ENCODE results near the gene RALY.

DNA sequence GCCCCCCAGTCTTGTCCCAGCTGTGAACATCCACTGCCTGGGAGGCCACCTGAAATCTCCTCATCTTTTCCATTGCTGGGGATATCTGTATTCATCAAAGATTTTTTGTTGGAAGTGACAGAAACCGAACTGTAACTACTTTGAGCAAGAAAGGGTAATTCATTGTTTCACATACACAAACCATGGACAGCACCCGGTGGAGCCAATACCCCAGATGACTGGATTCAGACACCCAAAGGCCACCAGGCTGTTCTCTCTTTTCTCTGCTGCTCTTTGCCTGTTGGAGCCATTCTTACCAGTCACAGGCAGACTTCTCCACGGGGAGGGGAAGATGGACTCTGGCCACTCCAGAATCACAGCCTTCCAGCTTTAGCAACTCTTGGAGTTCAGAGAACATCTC, 11.7 kb upstream of the RALY start:
- TF ChIP-seq POLR2A (IDR thresholded peaks at IDR 0.05; ENCODE audit: low read depth, low read length) (no peak), CTCF (IDR thresholded peaks at IDR 0.05; ENCODE audit: extremely low read depth in 1 of 2, insufficient read depth in 1 of 2, low read depth in 1 of 2, low read length in 2 of 2) (no peak), POLR2AphosphoS5 (IDR thresholded peaks at IDR 0.05; ENCODE audit: insufficient read depth, low read depth, low read length) (no peak), GATA2 (IDR thresholded peaks at IDR 0.05; ENCODE audit: insufficient read depth, insufficient read length, low read depth, low read length) (no peak), EZH2 (IDR thresholded peaks at IDR 0.05; ENCODE audit: borderline replicate concordance, low read depth, low read length, severe bottlenecking) (no peak), JUN (IDR thresholded peaks at IDR 0.05; ENCODE audit: borderline replicate concordance, insufficient read depth, insufficient read length, low read depth) (no peak), MYC (IDR thresholded peaks at IDR 0.05; ENCODE audit: low read depth, low read length) (no peak), FOS (IDR thresholded peaks at IDR 0.05; ENCODE audit: borderline replicate concordance, insufficient read depth, low read length) (no peak)
- TF ChIP-seq, protein P1, sequence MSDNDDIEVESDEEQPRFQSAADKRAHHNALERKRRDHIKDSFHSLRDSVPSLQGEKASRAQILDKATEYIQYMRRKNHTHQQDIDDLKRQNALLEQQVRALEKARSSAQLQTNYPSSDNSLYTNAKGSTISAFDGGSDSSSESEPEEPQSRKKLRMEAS (IDR thresholded peaks at IDR 0.05; ENCODE audit: insufficient read depth, insufficient read length): no peak

All from endothelial cell of umbilical vein (primary cell).